Stomach (tissue), 9 donors: Measurements from ENCODE around the gene ZNF768. TPM values are rescaled to one million over a fixed set of nuclear protein-coding genes. Genes with fewer than 3 reads are reported as not detected.

Source experiments
- DNase-seq, 2 donors: peaks; one replicate each; pipeline versions ENCODE4 v3.0.0 to v3.0.0-alpha.2; 2013 to 2019
- H3K27ac ChIP-seq, 5 donors: fragments of 200-600 bp in 4 of 5; sonication (generic) in 4 of 5; one replicate each; pipeline ENCODE4 v1.5.1; 2013 to 2019; ENCODE audit warnings: mild to moderate bottlenecking in 1 of 5, moderate library complexity in 1 of 5
- H3K27me3 ChIP-seq, 3 donors: fragments of 200-600 bp; sonication (generic); one replicate each; pipeline ENCODE4 v1.5.1; 2017 to 2019; ENCODE audit warnings: mixed run types in 1 of 3
- H3K36me3 ChIP-seq, 4 donors: fragments of 200-600 bp; sonication (generic); 1 replicate in 3 of 4; 2 replicates in 1 of 4; pipeline ENCODE4 v1.5.1; 2016 to 2019
- H3K4me1 ChIP-seq, 4 donors: fragments of 200-600 bp; sonication (generic); one replicate each; pipeline ENCODE4 v1.5.1; 2016 to 2019
- H3K4me3 ChIP-seq, 4 donors: fragments of 200-600 bp; sonication (generic) in 3 of 4; one replicate each; pipeline ENCODE4 v1.5.1; 2016 to 2019; ENCODE audit warnings: mild to moderate bottlenecking in 1 of 4
- H3K9me3 ChIP-seq, 4 donors: fragments of 200-600 bp; sonication (generic); one replicate each; pipeline ENCODE4 v1.5.1; 2016 to 2019
- EP300 ChIP-seq: sonication (generic); formaldehyde crosslinking; IDR thresholded peaks from one replicate; pipeline ENCODE4 v1.6.1; 2017; ENCODE audit warnings: antibody characterized with exemption
- POLR2A ChIP-seq, 4 donors: fragments of 450-650 bp; IDR thresholded peaks; one replicate each; pipeline ENCODE4 v1.6.1; 2016; ENCODE audit warnings: antibody characterized with exemption in 4 of 4, control low read depth in 2 of 4, mild to moderate bottlenecking in 1 of 4, moderate library complexity in 1 of 4
- POLR2AphosphoS5 ChIP-seq, 3 donors: sonication (generic); formaldehyde crosslinking; IDR thresholded peaks; one replicate each; pipeline ENCODE4 v1.6.1; 2016; ENCODE audit warnings: antibody characterized with exemption in 3 of 3
- WGBS, 5 donors: extraction: QIAGEN DNeasy Blood & Tissue Kit in 3 of 5; methylation state at CpG; one replicate each; pipeline versions ENCODE4 v1.1.5 to v1.1.7; 2013 to 2018; 5-methylcytosine and 5-hydroxymethylcytosine counted together
- intact Hi-C: fragments of 100-400 bp; cut with DNase I; formaldehyde crosslinking; loops from one replicate; pipeline ENCODE4 v1.15.1; 2023; ENCODE audit warnings: low total_unique reads
- polyA plus RNA-seq, 3 donors: library from polyadenylated mRNA; stranded (reverse); fragments of 200-250 nt; gene quantifications; one replicate each; pipeline ENCODE4 v1.2.3, GENCODE V29; 2013
- total RNA-seq, 5 donors: library from RNA; depleted of rRNA; stranded (reverse); fragments of >200 nt; gene quantifications; one replicate each; pipeline versions ENCODE4 v1.1.0 to v1.2.3, GENCODE V29; 2014 to 2016
- TF ChIP-seq, protein P1 (sequence below), 7 experiments: fragments of 450-650 bp in 4 of 7; fragments of 200-600 bp in 3 of 7; sonication (generic) in 3 of 7; IDR thresholded peaks; one replicate each; pipeline ENCODE4 v1.5.1; 2016 to 2019; ENCODE audit warnings: antibody characterized with exemption in 7 of 7, control low read depth in 2 of 7, mild to moderate bottlenecking in 1 of 7
- donor health status: healthy with polysubstance abuse.
- donor health status: Bipolar disorder and iron deficiency.
- donor health status: healthy.

Gene ZNF768
- total and polyA plus RNA-seq, 8 donors, result 11.9 to 75.0 (median 31.3) TPM

DNA sequence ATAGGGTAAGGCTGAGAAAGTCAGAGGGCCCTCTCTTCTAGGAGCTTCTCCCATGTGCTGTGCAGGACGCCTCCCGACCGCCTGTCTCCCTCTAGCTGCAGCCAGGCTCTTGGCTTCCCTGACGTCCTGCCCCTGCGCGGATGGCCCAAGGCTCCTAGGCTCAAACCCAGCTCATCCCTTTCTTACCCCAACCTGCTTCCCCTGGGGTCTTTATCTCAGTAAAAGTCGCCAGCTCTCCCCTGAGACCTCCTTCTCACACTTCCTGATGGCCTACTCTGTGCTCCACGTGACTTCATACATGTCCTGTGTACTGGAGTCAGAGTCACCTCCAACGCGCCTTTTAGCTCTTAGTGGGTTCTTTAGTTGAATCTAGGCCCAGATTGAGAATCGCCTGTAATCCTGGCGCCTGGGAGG is 9.4 kb upstream of the ZNF768 start:
- Histone ChIP-seq H3K9me3 (no peaks in the 10 kb centered on the region), H3K36me3 (peaks cover 13 to 24% (median 23%) of the 10 kb centered on the region in 4 donors), H3K4me1 (peaks cover 22 to 60% (median 36%) of the 10 kb centered on the region in 4 donors), H3K4me3 (peak overlapping the region; percentile 60 to 81 (median 76)), H3K27me3 (no peaks in the 10 kb centered on the region), H3K27ac (peak overlapping the region; percentile 97 to 98 (median 98))
- peak; percentile 78 to 91 for DNase-seq
- TF ChIP-seq POLR2AphosphoS5 (IDR thresholded peaks at IDR 0.05) (peak in 1 of 3 donors; percentile 44), POLR2A (IDR thresholded peaks at IDR 0.05) (no peak)
- TF ChIP-seq, protein P1, sequence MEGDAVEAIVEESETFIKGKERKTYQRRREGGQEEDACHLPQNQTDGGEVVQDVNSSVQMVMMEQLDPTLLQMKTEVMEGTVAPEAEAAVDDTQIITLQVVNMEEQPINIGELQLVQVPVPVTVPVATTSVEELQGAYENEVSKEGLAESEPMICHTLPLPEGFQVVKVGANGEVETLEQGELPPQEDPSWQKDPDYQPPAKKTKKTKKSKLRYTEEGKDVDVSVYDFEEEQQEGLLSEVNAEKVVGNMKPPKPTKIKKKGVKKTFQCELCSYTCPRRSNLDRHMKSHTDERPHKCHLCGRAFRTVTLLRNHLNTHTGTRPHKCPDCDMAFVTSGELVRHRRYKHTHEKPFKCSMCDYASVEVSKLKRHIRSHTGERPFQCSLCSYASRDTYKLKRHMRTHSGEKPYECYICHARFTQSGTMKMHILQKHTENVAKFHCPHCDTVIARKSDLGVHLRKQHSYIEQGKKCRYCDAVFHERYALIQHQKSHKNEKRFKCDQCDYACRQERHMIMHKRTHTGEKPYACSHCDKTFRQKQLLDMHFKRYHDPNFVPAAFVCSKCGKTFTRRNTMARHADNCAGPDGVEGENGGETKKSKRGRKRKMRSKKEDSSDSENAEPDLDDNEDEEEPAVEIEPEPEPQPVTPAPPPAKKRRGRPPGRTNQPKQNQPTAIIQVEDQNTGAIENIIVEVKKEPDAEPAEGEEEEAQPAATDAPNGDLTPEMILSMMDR (IDR thresholded peaks at IDR 0.05), result peak in 5 of 7 experiments; percentile 22 to 68 (median 62)
- intact Hi-C loops, result no loop called here
- WGBS, 5 donors, result 24 to 36% (median 25%) methylated on average over 9 to 12 of the region's 12 CpGs

DNA sequence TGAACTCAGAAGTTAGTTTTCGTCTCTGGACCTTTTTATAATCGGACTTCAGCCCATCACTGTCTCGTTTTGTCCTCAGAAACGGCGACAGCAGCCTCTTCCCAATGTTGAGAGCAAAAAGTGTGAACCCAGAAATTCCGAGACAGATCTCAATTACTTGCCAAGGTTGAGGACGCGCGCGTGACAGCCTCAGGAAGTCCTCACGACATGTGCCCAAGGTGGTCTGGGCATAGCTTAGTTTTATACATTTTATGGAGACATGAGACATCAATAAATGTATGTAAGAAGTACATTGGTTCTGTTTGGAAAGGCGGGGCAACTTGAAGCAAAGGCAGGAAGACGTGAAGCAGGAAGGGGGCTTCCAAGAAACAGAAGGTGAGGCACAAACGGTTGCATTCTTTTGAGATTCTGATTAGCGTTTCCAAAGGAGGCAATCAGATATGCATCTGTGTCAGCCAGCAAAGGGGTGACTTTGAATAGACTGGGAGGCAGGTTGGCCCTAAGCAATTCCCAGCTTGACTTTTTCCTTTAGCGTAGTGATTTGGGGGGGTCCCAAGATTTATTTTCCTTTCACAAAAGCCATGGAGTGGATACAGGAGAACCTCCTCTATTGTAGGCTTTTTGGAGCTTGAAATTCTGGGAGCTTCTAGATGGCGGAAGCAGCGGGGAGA is 8.9 kb upstream of the ZNF768 start:
- Histone ChIP-seq H3K27ac (peak overlapping the region; percentile 97 to 98 (median 98)), H3K4me3 (peak overlapping the region; percentile 60 to 81 (median 76)), H3K4me1 (peaks cover 22 to 61% (median 35%) of the 10 kb centered on the region in 4 donors), H3K27me3 (no peaks in the 10 kb centered on the region), H3K36me3 (peaks cover 13 to 29% (median 27%) of the 10 kb centered on the region in 4 donors), H3K9me3 (no peaks in the 10 kb centered on the region)
- WGBS, 5 donors, result 1 to 7% (median 2%) methylated on average over 18 of the region's 18 CpGs
- DNase-seq, result no peak
- TF ChIP-seq POLR2AphosphoS5 (IDR thresholded peaks at IDR 0.05) (no peak), POLR2A (IDR thresholded peaks at IDR 0.05) (no peak), EP300 (no peak)
- TF ChIP-seq, protein P1 (IDR thresholded peaks at IDR 0.05), result no peak
- intact Hi-C loops, result no loop called here

DNA sequence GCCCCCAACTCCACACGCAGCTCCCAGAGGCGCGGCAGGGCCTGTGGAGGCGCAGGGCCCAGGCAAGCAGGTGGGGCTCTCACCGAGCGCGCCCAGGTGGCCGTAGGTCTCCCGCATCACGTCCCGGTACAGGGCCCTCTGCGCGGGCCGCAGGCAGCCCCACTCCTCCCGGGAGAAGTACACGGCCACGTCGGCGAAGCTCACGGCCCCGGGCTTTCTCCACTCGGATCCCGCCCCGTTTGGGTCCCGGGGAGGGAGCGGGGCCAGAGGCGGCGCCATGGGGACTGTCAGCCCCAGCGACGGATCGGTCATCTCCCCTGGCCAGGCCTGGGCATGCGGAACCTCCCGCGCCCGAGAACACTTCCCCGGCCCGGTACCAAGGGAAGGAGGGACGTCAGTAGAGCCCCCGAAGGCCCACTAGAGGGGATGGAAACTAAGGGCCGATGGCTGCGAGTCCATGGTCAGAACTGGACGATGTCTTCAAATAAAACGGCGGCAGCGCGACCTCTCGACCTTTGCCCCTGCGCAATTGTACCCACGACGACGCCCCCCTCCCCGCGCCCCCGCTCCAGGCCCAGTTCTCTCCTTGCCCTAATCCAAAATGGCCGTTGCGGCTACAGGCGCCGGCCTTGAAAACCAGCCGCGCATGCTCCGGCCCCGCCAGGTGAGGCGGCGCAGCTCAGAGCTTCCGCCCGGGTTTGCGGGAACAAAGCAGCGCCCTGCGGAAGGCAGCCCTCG is 8.2 kb upstream of the ZNF768 start, which contains the start of gene ZNF747:
Gene ZNF747 (minus strand): TSS at position 491 of the 738 bp plus-strand sequence. CDS start 179 bp downstream, at position 312.
- TF ChIP-seq POLR2AphosphoS5 (IDR thresholded peaks at IDR 0.05) (peak; percentile 59 to 95 (median 84)), POLR2A (IDR thresholded peaks at IDR 0.05) (no peak), EP300 (no peak)
- TF ChIP-seq, protein P1 (IDR thresholded peaks at IDR 0.05), result peak in 1 of 7 experiments; percentile 17
- peak; percentile 93 to 97 for DNase-seq
- Histone ChIP-seq H3K36me3 (peaks cover 13 to 31% (median 27%) of the 10 kb centered on the region in 4 donors), H3K4me3 (peak within 1 kb of the TSS; percentile 60 to 81 (median 76)), H3K9me3 (no peaks in the 10 kb centered on the region), H3K27me3 (no peaks in the 10 kb centered on the region), H3K4me1 (peaks cover 22 to 56% (median 34%) of the 10 kb centered on the region in 4 donors), H3K27ac (peak within 1 kb of the TSS; percentile 97 to 98 (median 98))
- intact Hi-C loops, result no loop called here
- WGBS, 5 donors, result 0 to 1% (median 0%) methylated on average over 24 to 70 of the region's 70 CpGs

DNA sequence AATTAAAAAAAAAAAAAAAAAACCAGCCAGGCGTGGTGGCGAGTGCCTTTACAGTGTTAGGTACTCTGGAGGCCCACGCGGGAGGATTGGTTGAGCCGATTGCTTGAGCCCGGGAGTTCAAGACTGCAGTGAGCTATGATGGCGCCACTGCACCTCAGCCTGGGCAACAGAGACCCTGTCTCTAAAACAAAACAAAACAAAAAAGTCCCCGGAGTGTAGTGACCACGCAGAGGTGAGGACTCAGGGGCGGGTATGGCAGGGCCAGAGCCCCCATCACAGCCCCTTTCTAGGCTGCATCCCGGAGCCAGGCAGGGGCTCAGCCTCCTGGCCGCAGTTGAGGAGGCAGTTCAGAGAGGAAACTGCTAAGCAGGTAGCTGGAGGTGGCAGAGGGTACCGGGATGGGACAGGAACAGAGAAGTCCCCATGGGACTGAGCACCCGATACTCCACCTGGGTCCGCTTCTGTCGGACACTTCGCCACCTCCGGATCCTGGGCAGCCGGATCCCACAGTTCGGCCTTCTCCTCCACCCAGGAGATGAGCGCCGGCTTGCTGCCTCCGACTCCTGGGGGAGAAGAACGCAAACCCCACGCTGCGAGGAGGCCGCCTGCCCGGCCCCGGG is 7.5 kb upstream of the ZNF768 start:
- no peaks in the 10 kb centered on the region for H3K27me3 ChIP-seq

More for the DNA sequence above, 7.5 kb upstream of the ZNF768 start:
- intact Hi-C loops, result no loop called here
- Histone ChIP-seq H3K36me3 (peaks cover 13 to 31% (median 27%) of the 10 kb centered on the region in 4 donors), H3K4me3 (peak overlapping the region; percentile 60 to 81 (median 76)), H3K27ac (peak overlapping the region; percentile 97 to 98 (median 98)), H3K9me3 (no peaks in the 10 kb centered on the region), H3K4me1 (peaks cover 25 to 59% (median 39%) of the 10 kb centered on the region in 4 donors)
- TF ChIP-seq EP300, result no peak
- TF ChIP-seq POLR2A (IDR thresholded peaks at IDR 0.05), result no peak
- TF ChIP-seq, protein P1 (IDR thresholded peaks at IDR 0.05), result no peak
- no peak for TF ChIP-seq POLR2AphosphoS5 (IDR thresholded peaks at IDR 0.05)
- DNase-seq, result peak in 1 of 2 donors; percentile 36
- 6 to 12% (median 8%) methylated on average over 25 to 29 of the region's 29 CpGs for WGBS, 5 donors
